NCI-H187 treated with DMSO at 0.1 percent for 48 hours (cell line): ENCODE results near the gene FBXO34.
"Not testable (repeated sequence)": the region's sequence is repeated elsewhere in the genome, so short reads cannot be mapped to it uniquely, and the experiment has no call there.

Experiments used
- DNase-seq: peaks from one replicate; lab custom pipeline; 2025; lab: John Stamatoyannopoulos, UW

Gene FBXO34

DNA sequence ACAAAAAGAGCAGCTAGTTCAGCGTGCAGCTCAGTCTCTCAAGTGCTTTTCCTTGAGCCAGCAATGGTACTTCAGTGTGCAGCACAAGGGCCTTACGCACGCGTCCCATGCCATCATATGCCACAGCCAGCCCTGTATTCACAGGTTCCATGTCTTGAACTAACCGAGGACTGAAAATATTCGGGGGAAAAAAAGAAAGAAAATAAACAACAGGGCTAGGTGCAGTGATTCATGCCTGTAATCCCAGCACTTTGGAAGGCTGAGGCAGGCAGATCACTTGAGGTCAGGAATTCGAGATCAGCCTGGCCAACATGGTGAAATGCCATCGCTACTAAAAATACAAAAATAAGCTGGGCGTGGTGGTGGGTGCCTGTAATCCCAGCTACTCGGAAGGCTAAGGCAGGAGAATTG is 111.8 kb downstream of the FBXO34 start:
- DNase-seq: not testable (repeated sequence)

DNA sequence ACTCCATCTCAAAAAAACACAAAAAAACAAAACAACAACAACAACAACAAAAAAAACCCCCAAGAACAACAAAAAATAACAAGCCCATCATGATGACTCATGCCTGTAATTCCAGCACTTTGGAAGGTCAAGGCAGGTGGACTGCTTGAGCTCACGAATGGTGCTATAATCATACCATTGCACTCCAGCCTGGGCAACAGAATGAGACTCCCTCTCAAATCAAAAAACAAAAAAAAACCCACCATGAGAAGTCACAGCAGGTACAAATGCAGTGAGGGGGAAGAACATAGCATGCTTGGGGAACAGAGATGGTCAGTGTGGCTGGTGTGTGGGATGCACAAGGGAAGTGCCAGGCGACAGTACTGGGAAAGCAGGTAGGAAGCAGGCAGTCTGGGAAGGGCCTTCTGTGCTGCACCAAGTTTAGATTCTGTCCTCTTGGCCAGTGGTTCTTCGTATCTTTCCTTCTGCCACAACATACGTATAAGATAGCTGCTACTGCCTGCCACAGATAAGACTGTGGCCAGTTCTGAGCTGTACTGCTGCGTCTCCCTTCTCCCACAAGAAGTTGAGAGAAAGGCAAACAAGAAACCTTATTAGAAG is 112.4 kb downstream of the FBXO34 start:
- DNase-seq: no peak

DNA sequence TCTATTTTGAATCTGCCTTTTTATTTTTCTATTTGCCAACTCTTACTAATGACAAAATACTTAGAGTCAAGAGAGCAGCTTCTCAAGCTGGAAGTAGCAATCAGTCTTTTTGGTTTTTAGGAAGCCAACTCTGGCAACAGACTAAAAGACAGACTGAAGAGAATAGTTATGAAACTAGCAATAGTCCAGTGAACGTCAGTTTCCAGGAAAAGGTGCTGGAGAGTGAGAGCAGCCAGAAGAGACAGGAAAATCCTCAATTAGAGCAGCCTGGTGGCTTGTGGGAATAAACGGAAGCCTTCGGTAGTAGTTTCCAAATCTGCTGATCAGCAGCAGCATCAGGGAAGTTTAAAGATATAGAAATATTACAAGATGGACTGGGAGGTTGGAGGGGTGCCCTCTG is 113.3 kb downstream of the FBXO34 start:
- DNase-seq: no peak

DNA sequence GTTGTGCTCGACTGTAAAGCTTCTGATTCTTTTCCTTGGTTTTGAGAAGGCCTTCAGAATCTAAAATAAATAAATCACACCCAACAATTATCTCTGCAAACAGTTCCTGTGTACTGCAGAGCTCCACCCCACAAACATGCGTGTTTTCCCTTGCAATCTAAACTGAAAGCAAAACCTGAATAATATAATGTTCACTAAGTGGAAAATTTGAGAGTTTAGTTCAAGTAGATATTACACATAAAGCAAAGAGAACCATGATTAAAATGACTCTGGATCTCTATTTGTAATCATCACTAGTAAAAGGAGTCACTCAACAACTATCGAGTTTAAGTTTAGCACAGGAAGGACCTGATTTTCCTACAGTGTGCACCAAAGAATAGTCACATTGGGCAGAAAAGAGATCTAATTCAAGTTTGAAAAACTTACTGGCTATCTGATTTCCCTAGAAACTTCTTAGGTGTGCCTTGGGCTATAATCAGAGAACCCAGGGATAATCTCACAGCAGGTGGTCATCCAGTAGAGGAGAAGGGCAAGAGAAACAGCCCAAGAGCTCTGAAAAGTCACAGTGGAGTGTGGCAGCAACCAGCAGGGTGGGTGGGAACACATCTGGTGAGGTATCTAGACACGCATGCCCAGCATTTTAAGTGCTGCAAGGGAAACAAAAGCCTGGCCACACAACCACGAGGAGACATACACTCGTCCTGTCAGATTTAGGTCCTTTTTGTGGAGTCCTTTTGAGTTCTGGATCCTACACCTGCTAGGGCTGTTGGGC is 115.0 kb downstream of the FBXO34 start:
- no peak for DNase-seq

DNA sequence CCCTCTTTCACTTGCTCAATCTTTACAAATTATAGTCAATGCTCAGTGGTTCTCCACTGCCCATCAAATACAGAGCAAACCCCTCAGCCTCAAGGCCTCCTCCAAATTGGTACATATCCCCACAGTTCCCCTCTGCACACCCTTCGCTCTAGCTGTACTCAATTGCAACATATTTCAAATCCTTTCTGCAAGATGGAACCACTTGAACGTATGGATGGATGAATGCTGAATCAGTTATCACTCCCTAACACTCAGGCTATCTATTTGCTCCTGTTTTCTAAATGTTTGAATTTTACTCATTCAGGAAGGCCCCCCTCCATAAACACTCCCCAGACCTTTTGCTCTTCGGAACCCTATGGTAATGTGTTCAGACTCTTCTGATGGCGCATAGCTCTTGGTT is 115.9 kb downstream of the FBXO34 start:
- no peak for DNase-seq

DNA sequence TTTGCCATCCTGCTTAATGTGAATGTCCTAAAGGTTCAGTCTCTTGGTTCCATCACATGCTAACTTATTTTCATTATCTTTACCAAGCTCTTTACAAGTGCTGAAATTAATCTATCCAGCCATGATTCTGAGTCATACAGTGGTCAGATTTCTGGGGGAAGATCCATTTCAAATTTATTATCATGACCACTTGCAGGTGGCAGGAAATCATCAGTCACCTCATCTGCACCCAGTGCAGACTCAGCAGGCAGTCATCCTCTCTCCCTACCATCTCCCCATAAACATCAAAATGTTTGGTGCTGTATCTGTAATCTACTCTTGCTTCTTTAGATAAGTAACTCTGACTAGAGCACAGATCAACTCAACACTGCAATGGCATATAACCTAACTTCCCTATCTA is 116.9 kb downstream of the FBXO34 start:
- no peak for DNase-seq

DNA sequence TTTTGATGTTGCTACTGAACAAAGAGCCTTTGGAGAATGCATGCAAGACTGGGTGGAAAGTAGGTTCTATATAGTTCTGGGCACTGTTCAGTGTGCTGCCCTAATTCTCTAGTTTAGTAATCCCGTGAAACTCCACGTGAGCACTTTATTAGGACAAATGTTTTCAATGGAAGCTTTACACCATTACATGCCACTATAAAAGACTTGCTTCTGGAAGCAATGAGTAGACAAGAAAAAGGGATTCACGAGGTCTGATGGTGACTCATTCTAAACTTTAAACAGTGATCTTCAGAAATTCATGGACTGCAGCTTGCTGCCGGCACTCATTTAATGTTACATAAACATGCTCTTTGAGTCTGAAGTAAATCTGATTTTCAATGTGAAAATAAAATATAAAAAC is 118.1 kb downstream of the FBXO34 start:
- DNase-seq: no peak

DNA sequence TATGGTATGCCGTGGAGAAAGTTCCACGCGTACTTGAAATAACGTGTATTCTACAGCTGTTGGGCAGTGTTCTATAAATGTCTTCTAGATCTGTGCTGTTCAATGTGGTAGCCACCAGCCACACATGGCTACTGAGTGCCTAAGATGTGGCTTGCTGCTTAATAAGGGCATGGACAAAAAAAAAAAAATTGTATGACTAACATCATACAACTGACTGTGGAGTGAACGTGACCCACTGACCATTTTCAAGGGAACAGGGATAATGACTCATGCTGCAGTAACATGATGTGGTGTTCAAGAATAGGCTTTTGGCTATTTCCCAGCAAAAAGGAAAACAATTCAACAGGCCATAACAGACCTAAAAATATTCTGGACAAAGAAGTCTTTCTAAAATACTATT is 127.5 kb downstream of the FBXO34 start:
- DNase-seq: no peak

DNA sequence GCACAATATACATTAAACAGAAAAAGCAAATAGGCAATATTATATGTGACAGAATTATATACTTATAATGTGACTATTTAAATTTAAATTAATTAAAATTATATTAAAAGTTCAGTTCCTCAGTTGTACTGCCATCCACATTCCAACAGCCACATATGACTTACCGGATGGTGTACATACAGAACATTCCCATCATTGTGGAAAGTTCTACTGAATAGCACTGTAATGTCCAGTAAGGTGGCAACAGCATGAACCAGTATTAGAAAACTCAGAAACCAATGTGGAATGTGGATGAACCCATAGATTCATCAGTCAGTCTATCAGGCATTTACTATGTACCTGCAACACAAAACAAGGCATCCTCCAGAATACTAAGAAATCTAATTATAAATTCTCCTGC is 128.0 kb downstream of the FBXO34 start:
- no peak for DNase-seq

DNA sequence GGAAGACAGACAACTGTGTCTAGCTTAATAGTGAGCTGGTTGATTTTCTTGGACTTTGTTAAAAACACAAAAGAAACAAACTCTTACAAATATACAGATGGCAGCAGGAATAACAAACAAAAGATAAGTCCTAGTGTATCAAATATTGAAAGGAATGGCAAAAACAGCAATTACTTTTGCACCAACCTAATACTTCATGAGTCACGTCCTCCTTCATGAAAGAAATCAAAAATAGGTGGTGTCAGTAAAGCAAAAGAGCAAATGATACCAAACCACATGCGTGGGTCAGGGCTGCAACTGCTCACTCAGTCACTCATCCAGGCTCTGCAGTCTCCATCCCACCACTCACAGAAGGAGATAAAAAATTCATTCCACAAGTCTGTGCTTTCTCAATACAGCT is 128.6 kb downstream of the FBXO34 start:
- DNase-seq: no peak

DNA sequence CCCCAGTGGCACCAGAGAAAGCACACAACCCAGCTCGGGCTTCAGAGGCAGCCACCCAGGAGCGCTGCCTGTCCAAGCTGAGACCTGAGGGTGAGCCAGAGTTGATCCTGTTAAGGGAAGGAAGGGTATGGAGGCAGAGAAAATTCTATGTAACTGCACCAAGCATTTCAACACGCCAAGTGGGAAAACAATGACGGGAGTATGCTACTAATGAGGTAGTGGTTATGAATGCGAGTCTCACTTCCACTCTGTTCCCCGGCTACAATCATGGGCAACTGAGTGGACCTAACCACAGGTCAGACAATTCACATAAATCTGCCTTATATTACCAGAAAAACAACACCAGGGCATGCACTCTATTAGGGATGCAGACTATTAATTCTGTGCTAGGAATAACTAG is 130.5 kb downstream of the FBXO34 start:
- no peak for DNase-seq
